CD4-positive, alpha-beta T cell (primary cell): ENCODE data around the gene LRP1B. TPM values are rescaled to one million over a fixed set of nuclear protein-coding genes. Genes with fewer than 3 reads are reported as not detected.
"Not testable (repeated sequence)": the region's sequence is repeated elsewhere in the genome, so short reads cannot be mapped to it uniquely, and the experiment has no call there.

Experiments
- ATAC-seq: fragments of 200-7000 bp; cut with Tn5 transposase; one replicate; pipeline ENCODE4 v1.10.0; 2022; ENCODE audit warnings: mild to moderate bottlenecking; ENCODE audit not compliant: poor library complexity
- CTCF ChIA-PET: fragments of 350-600 bp; sonication (Branson Sonifier 250); formaldehyde crosslinking; loops from one replicate; lab custom pipeline; 2021; ENCODE audit warnings: antibody characterized with exemption, inconsistent platforms; lab: Charles Lee
- POLR2A ChIA-PET: fragments of 350-600 bp; sonication (Branson Sonifier 250); formaldehyde crosslinking; loops from one replicate; lab custom pipeline; 2021; ENCODE audit warnings: antibody characterized with exemption, inconsistent platforms; lab: Charles Lee
- DNase-seq, 14 experiments: peaks; one replicate each; pipeline ENCODE4 v3.0.0-alpha.2; 2013 to 2020; ENCODE audit warnings: mixed read lengths in 2 of 14
- H3K27ac ChIP-seq, 2 donors: one replicate each; pipeline versions ENCODE4 v1.5.1 to v1.7.0; 2013; ENCODE audit warnings: low read length in 2 of 2, low read depth in 1 of 2, mild to moderate bottlenecking in 1 of 2
- H3K27me3 ChIP-seq, 2 experiments: 1 replicate in 1 of 2; 2 replicates in 1 of 2; pipeline versions ENCODE4 v1.6.1 to v1.7.0; 2013; ENCODE audit warnings: low read length in 2 of 2, control low read depth in 1 of 2, mild to moderate bottlenecking in 1 of 2, moderate library complexity in 1 of 2; ENCODE audit not compliant: insufficient read depth in 2 of 2, control insufficient read depth in 1 of 2
- H3K36me3 ChIP-seq: one replicate; pipeline ENCODE4 v1.6.1; 2013; ENCODE audit warnings: low read length, control low read depth; ENCODE audit not compliant: insufficient read depth
- H3K4me1 ChIP-seq: one replicate; pipeline ENCODE4 v1.6.1; 2013; ENCODE audit warnings: low read length, control low read depth; ENCODE audit not compliant: insufficient read depth
- H3K4me3 ChIP-seq: one replicate; pipeline ENCODE4 v1.5.1; 2013; ENCODE audit warnings: mild to moderate bottlenecking, low read length, moderate library complexity
- H3K9me3 ChIP-seq, 2 experiments: 1 replicate in 1 of 2; 2 replicates in 1 of 2; pipeline versions ENCODE4 v1.6.1 to v1.7.0; 2013; ENCODE audit warnings: low read length in 2 of 2, mild to moderate bottlenecking in 2 of 2, control low read depth in 1 of 2, moderate library complexity in 1 of 2; ENCODE audit not compliant: control insufficient read depth in 1 of 2, insufficient read depth in 1 of 2
- H3K27ac Mint-ChIP-seq: one replicate; pipeline ENCODE4 v1.8.0; 2020; ENCODE audit warnings: mixed read lengths
- H3K27me3 Mint-ChIP-seq: one replicate; pipeline ENCODE4 v1.8.0; 2021; ENCODE audit warnings: mixed read lengths
- H3K36me3 Mint-ChIP-seq: one replicate; pipeline ENCODE4 v1.8.0; 2021; ENCODE audit warnings: low read depth, mixed read lengths
- H3K4me1 Mint-ChIP-seq: one replicate; pipeline ENCODE4 v1.8.0; 2021; ENCODE audit warnings: low read depth, mixed read lengths
- H3K4me3 Mint-ChIP-seq: one replicate; pipeline ENCODE4 v1.8.0; 2020; ENCODE audit warnings: mild to moderate bottlenecking, mixed read lengths
- H3K9me3 Mint-ChIP-seq: one replicate; pipeline ENCODE4 v1.8.0; 2020; ENCODE audit warnings: mixed read lengths
- CTCF ChIP-seq: fragments of 200-600 bp; IDR thresholded peaks from one replicate; pipeline ENCODE4 v1.8.0; 2022; ENCODE audit warnings: antibody characterized with exemption, mild to moderate bottlenecking
- intact Hi-C, 2 experiments: fragments of 100-400 bp; cut with DNase I in 1 of 2; cut with micrococcal nuclease in 1 of 2; formaldehyde crosslinking; loops; one replicate each; pipeline versions ENCODE4 v1.15.1 to v1.9.0; 2023 to 2025; cut with DNase I, micrococcal nuclease
- total RNA-seq, 174 experiments: library from RNA in 2 of 174; stranded (reverse) in 2 of 174; gene quantifications; one replicate each; pipeline ENCODE4 v1.2.3 and lab custom pipeline; 2021 to 2026

The LRP1B gene
- total RNA-seq, 2 experiments from 2014 or later, result not detected

- DNase-seq (no peak), ATAC-seq (no peak)
- no peak for TF ChIP-seq CTCF
- Mint-ChIP-seq H3K9me3 (peaks cover 4% of the 10 kb centered on the region), H3K27ac (no peak overlapping the region), H3K36me3 (no peaks in the 10 kb centered on the region), H3K27me3 (no peaks in the 10 kb centered on the region), H3K4me3 (no peak overlapping the region), H3K4me1 (no peaks in the 10 kb centered on the region)
- CTCF ChIA-PET, result no interaction called here
- Histone ChIP-seq H3K4me1 (no peaks in the 10 kb centered on the region), H3K4me3 (no peak overlapping the region), H3K36me3 (no peaks in the 10 kb centered on the region), H3K27ac (no peak overlapping the region), H3K9me3 (peaks cover 0 to 4% of the 10 kb centered on the region in 2 experiments), H3K27me3 (no peaks in the 10 kb centered on the region)
- intact Hi-C loops, result no loop called here
- POLR2A ChIA-PET, result no interaction called here
These were observed 1580.0 kb downstream of the LRP1B start for GRCh38 chr2:140550821-140551220.

- H3K9me3 Mint-ChIP-seq, ATAC-seq, H3K4me3 ChIP-seq, H3K36me3 Mint-ChIP-seq, H3K4me3 Mint-ChIP-seq, CTCF ChIA-PET, H3K4me1 ChIP-seq, H3K27ac Mint-ChIP-seq, H3K27me3 Mint-ChIP-seq, H3K27ac ChIP-seq, H3K27me3 ChIP-seq, H3K9me3 ChIP-seq, intact Hi-C loops, H3K4me1 Mint-ChIP-seq, DNase-seq, POLR2A ChIA-PET, H3K36me3 ChIP-seq: not testable (repeated sequence)
These were observed 1586.0 kb downstream of the LRP1B start for GRCh38 chr2:140544769-140545168.

GRCh38 chr2:140542627-140543026 lies 1588.2 kb downstream of the LRP1B start:
- intact Hi-C loops, result no loop called here
- H3K4me1 ChIP-seq, result no peaks in the 10 kb centered on the region
- no peaks in the 10 kb centered on the region for H3K4me1 Mint-ChIP-seq
- no peak for DNase-seq
- H3K27ac Mint-ChIP-seq, result no peak overlapping the region
- H3K9me3 Mint-ChIP-seq, result peaks cover 7% of the 10 kb centered on the region
- no peaks in the 10 kb centered on the region for H3K36me3 Mint-ChIP-seq
- H3K9me3 ChIP-seq, result no peaks in the 10 kb centered on the region
- H3K27me3 ChIP-seq, result no peaks in the 10 kb centered on the region
- ChIA-PET CTCF (no interaction called here), POLR2A (no interaction called here)
- no peak overlapping the region for H3K4me3 Mint-ChIP-seq
- H3K36me3 ChIP-seq, result no peaks in the 10 kb centered on the region
- no peak for ATAC-seq
- no peak overlapping the region for H3K27ac ChIP-seq
- H3K4me3 ChIP-seq, result no peak overlapping the region
- no peak for TF ChIP-seq CTCF
- no peaks in the 10 kb centered on the region for H3K27me3 Mint-ChIP-seq

GRCh38 chr2:140539242-140539875 lies 1591.5 kb downstream of the LRP1B start:
- H3K36me3 ChIP-seq, result no peaks in the 10 kb centered on the region
- H3K27me3 ChIP-seq, result no peaks in the 10 kb centered on the region
- no peak for TF ChIP-seq CTCF
- ChIA-PET CTCF (no interaction called here), POLR2A (no interaction called here)
- no peaks in the 10 kb centered on the region for H3K4me1 ChIP-seq
- Mint-ChIP-seq H3K9me3 (no peaks in the 10 kb centered on the region), H3K36me3 (no peaks in the 10 kb centered on the region), H3K27ac (no peak overlapping the region), H3K4me1 (no peaks in the 10 kb centered on the region), H3K27me3 (no peaks in the 10 kb centered on the region), H3K4me3 (no peak overlapping the region)
- intact Hi-C loops, result no loop called here
- ATAC-seq (no peak), DNase-seq (no peak)
- no peaks in the 10 kb centered on the region for H3K9me3 ChIP-seq
- H3K4me3 ChIP-seq, result no peak overlapping the region
- H3K27ac ChIP-seq, result no peak overlapping the region
